Measurements from ENCODE around the gene CAMTA1. TPM values are rescaled to one million over a fixed set of nuclear protein-coding genes. Genes with fewer than 3 reads are reported as not detected.

CAMTA1 gene
- total RNA-seq, 1 donor from 2014 or later: 67.9 TPM

- DNase-seq (ENCODE audit: low spot score): no peak
Observed at GRCh38 chr1:6923955-6924881, 139.0 kb downstream of the CAMTA1 start.

GRCh38 chr1:6924891-6925290, 139.6 kb downstream of the CAMTA1 start:
- DNase-seq (ENCODE audit: low spot score): no peak

DNA sequence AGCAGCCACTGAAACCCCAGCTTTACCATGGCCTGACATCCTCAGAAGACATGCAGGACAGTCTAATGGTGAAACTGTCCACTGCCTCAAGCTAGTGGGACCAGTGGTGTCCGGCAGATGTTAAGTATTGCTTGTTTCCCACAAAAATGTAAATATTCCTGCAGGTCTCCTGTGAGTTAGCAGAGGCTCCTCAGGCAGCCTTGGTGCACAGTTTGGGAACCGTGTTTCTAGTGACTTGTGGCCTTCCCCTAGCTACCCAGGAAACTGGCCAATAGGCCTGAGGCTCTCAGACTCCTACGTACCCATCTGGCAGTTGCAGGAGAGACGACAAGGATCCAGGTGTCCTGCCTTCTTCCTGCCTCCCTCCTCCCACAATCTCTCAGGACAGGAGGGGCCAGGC, 142.4 kb downstream of the CAMTA1 start:
- DNase-seq (ENCODE audit: low spot score): no peak

DNA sequence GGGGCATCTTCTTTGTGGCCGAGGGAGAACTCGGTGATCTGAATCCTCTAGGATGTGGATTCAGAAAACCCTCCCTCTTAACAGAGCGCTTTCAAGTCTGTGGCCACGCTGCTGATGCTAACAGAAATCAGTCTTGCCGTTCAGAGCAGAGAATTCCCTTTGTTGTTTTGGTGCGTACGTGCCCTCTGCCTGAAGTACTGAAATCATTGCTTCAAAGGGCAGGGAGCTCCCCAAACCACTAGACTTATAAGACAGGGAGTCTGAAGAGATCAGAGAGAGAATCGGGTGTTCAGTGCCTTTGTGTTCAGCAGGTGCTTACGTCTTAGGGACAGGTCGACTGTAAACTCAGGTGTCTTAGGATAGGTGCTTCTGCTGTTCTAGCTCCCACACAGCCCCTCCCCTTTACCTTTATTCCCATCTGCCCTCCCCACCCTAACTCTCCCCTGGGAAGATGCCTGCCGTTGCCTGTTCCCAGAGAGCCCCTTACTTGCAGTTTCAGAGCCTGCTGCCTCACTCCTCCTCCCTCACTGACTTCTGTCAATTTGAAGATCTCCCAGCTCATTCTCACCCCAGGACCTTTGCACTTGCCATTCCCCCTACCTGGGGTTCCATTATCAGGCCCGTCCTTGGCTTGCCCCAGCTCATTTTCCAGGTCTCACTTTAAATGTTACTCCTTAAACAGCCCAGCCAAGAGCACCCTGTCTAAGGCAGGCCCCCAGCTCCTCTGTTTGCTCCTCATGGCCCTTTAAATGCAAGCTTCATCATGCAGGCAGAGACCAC, 143.0 kb downstream of the CAMTA1 start:
- DNase-seq (ENCODE audit: low spot score): no peak

GRCh38 chr1:6930732-6931300, 145.6 kb downstream of the CAMTA1 start:
- no peak for DNase-seq (ENCODE audit: low spot score)

DNA sequence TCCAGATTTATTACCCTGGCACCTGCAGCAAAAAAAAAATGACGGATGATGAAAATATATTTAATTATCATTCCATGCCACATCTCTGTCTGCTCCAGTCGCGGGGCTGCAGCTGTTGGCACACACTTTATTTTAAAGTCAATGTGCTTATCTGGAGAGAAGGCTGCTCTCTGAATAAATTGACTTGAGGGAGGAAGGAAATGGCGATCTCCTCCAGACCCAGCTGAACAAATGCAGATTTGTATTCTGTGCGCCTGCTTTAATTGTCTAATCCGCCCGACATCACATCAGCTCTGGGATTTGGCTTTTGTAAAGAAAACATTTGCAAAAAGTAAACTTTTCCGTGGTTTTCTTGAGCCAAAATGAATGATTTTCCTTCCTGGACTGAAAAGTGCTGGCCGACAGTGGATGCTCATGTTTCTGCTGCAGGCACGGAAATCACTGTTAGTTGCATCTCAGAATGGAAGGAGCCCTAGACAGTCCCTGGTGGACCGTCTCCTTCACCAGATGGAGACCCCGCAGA, 150.2 kb downstream of the CAMTA1 start:
- no peak for DNase-seq (ENCODE audit: low spot score)

GRCh38 chr1:6935911-6936690, 150.8 kb downstream of the CAMTA1 start:
- no peak for DNase-seq (ENCODE audit: low spot score)

- no peak for DNase-seq (ENCODE audit: low spot score)
Observed at GRCh38 chr1:6937048-6937447, 151.8 kb downstream of the CAMTA1 start.

GRCh38 chr1:6939363-6939762, 154.1 kb downstream of the CAMTA1 start:
- DNase-seq (ENCODE audit: low spot score): no peak

GRCh38 chr1:6941786-6942185, 156.5 kb downstream of the CAMTA1 start:
- DNase-seq (ENCODE audit: low spot score): no peak

GRCh38 chr1:6942990-6943389, 157.7 kb downstream of the CAMTA1 start:
- no peak for DNase-seq (ENCODE audit: low spot score)

DNA sequence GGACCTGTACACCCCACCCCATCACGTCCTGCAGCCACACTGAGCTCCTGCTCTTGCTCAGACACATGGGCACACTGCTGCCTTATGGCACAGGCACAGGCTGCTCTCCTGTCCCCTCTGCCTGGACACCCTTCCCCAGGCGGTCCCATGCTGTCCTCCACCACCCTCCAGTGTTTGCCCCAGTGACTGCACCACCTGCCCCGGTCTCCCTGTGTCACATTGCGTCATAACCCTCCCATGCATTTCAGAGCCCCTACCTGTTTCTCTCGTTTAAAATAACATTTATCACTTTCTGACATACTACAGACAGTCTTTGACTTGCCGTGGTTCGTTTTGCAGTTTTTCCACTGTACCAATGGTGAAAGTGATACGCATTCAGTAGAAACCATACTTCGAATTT, 159.2 kb downstream of the CAMTA1 start:
- no peak for DNase-seq (ENCODE audit: low spot score)

DNA sequence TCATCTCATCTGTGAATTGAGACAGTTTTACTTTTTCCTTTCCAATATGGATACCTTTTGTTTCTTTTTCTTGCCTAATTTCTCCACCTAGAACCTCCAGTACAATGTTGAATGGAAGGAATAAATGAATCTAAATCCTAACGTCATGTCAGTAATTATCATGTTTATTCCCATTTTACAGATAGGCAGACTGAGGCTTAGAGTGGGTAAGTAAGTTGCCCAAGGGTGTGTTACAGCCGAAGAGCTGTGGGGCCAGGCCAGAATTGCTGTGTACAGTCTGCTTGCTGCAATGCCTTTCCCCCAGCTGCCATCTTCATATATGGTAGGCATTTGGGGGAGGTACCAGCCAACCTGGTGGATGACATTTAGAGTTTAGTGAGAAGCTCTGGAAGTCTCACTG, 162.7 kb downstream of the CAMTA1 start:
- DNase-seq (ENCODE audit: low spot score): no peak

- DNase-seq (ENCODE audit: low spot score): no peak
Observed at GRCh38 chr1:6948416-6948815, 163.2 kb downstream of the CAMTA1 start.

- no peak for DNase-seq (ENCODE audit: low spot score)
Observed at GRCh38 chr1:6948861-6949260, 163.6 kb downstream of the CAMTA1 start.

- no peak for DNase-seq (ENCODE audit: low spot score)
Observed at GRCh38 chr1:6950001-6950765, 164.9 kb downstream of the CAMTA1 start.

- DNase-seq (ENCODE audit: low spot score): no peak
Observed at GRCh38 chr1:6951536-6951935, 166.3 kb downstream of the CAMTA1 start.

DNA sequence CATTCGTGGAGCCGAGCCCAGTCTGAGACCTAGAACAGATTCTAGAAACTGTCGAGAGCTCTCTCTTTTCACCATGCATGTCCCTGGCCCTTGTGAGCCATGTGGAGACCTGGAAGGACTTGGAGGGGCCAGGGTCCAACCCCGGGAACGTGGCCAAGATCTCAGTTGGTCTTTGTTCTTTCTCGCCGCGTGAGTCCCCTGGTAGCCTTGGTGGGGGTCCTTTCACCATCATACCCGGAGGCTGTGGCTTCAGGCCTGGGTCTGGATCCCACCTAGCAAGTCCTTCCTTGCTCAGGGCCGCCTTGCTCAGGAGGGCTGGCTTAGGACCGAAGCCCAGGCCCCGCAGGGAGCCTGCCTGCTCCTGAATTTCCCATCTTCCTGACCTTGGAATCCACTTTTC, 168.0 kb downstream of the CAMTA1 start:
- DNase-seq (ENCODE audit: low spot score): no peak

- no peak for DNase-seq (ENCODE audit: low spot score)
Observed at GRCh38 chr1:6953907-6954364, 168.7 kb downstream of the CAMTA1 start.

GRCh38 chr1:6954591-6954990, 169.3 kb downstream of the CAMTA1 start:
- no peak for DNase-seq (ENCODE audit: low spot score)

Data from mucosa of gallbladder (tissue), 1 donor.